Measurements from ENCODE around the gene HERC2.
"Not testable (repeated sequence)": the region's sequence is repeated elsewhere in the genome, so short reads cannot be mapped to it uniquely, and the experiment has no call there.

GRCh38 chr15:28221696-28222095 lies 100.3 kb downstream of the HERC2 start:
- TF ChIP-seq POLR2A, CTCF (IDR thresholded peaks at IDR 0.05): not testable (repeated sequence)
